ENCODE measurements around the gene SPECC1. TPM values are rescaled to one million over a fixed set of nuclear protein-coding genes. Genes with fewer than 3 reads are reported as not detected.

Gene SPECC1
- total RNA-seq, 1 donor from 2014 or later: 31.0 TPM

- Histone ChIP-seq H3K4me3 (no peak overlapping the region), H3K27ac (no peak overlapping the region), H3K36me3 (no peaks in the 10 kb centered on the region), H3K9me3 (no peaks in the 10 kb centered on the region), H3K4me1 (no peaks in the 10 kb centered on the region), H3K27me3 (no peaks in the 10 kb centered on the region)
- ATAC-seq: no peak
- intact Hi-C loops (cut with DNase I): no loop called here
- no peak for TF ChIP-seq CTCF (IDR thresholded peaks at IDR 0.05)
- no peak for DNase-seq
These were observed 267.3 kb downstream of the SPECC1 start for GRCh38 chr17:20276421-20276820.

GRCh38 chr17:20278805-20279204, 269.6 kb downstream of the SPECC1 start:
- no peaks in the 10 kb centered on the region for H3K4me1 ChIP-seq
- intact Hi-C loops (cut with DNase I): no loop called here
- no peak for ATAC-seq

GRCh38 chr17:20279631-20280030, 270.5 kb downstream of the SPECC1 start:
- H3K36me3 ChIP-seq: no peaks in the 10 kb centered on the region
- intact Hi-C loops (cut with DNase I): no loop called here
- H3K9me3 ChIP-seq: no peaks in the 10 kb centered on the region
- H3K27ac ChIP-seq: no peak overlapping the region
- DNase-seq (no peak), ATAC-seq (no peak)
- H3K4me3 ChIP-seq: no peak overlapping the region
- no peak for TF ChIP-seq CTCF (IDR thresholded peaks at IDR 0.05)
- H3K27me3 ChIP-seq: no peaks in the 10 kb centered on the region
- H3K4me1 ChIP-seq: no peaks in the 10 kb centered on the region

More at GRCh38 chr17:20278805-20279204, 269.6 kb downstream of the SPECC1 start:
- no peaks in the 10 kb centered on the region for H3K36me3 ChIP-seq
- no peaks in the 10 kb centered on the region for H3K9me3 ChIP-seq
- H3K4me3 ChIP-seq: no peak overlapping the region
- TF ChIP-seq CTCF (IDR thresholded peaks at IDR 0.05): no peak
- no peak for DNase-seq
- no peak overlapping the region for H3K27ac ChIP-seq
- H3K27me3 ChIP-seq: no peaks in the 10 kb centered on the region

GRCh38 chr17:20280051-20280450, 270.9 kb downstream of the SPECC1 start:
- intact Hi-C loops (cut with DNase I): no loop called here
- DNase-seq (no peak), ATAC-seq (no peak)
- no peaks in the 10 kb centered on the region for H3K4me1 ChIP-seq
- no peak for TF ChIP-seq CTCF (IDR thresholded peaks at IDR 0.05)
- H3K36me3 ChIP-seq: no peaks in the 10 kb centered on the region
- no peaks in the 10 kb centered on the region for H3K27me3 ChIP-seq
- H3K27ac ChIP-seq: no peak overlapping the region
- H3K4me3 ChIP-seq: no peak overlapping the region
- H3K9me3 ChIP-seq: no peaks in the 10 kb centered on the region

- no peaks in the 10 kb centered on the region for H3K9me3 ChIP-seq
- no peaks in the 10 kb centered on the region for H3K27me3 ChIP-seq
- no peak for TF ChIP-seq CTCF (IDR thresholded peaks at IDR 0.05)
- no peaks in the 10 kb centered on the region for H3K36me3 ChIP-seq
- ATAC-seq (peak; percentile 54), DNase-seq (no peak)
- H3K27ac ChIP-seq: no peak overlapping the region
- no peak overlapping the region for H3K4me3 ChIP-seq
- H3K4me1 ChIP-seq: no peaks in the 10 kb centered on the region
- intact Hi-C loops (cut with DNase I): no loop called here
These were observed 271.7 kb downstream of the SPECC1 start for GRCh38 chr17:20280851-20281250.

- Histone ChIP-seq H3K27ac (no peak overlapping the region), H3K4me3 (no peak overlapping the region), H3K4me1 (no peaks in the 10 kb centered on the region), H3K9me3 (no peaks in the 10 kb centered on the region), H3K36me3 (no peaks in the 10 kb centered on the region), H3K27me3 (no peaks in the 10 kb centered on the region)
- DNase-seq: peak; percentile 82
- intact Hi-C loops (cut with DNase I): no loop called here
- no peak for TF ChIP-seq CTCF (IDR thresholded peaks at IDR 0.05)
- ATAC-seq: peak; percentile 85
These were observed 272.7 kb downstream of the SPECC1 start for GRCh38 chr17:20281860-20282259.
